ENCODE results near the gene PTP4A2. TPM values are rescaled to one million over a fixed set of nuclear protein-coding genes. Genes with fewer than 3 reads are reported as not detected.

The PTP4A2 gene
- total and polyA plus RNA-seq, 2 donors (not counting 3 experiments of a cell fraction or from before 2014, with no cell fraction given), result 74.1 to 184 TPM

DNA sequence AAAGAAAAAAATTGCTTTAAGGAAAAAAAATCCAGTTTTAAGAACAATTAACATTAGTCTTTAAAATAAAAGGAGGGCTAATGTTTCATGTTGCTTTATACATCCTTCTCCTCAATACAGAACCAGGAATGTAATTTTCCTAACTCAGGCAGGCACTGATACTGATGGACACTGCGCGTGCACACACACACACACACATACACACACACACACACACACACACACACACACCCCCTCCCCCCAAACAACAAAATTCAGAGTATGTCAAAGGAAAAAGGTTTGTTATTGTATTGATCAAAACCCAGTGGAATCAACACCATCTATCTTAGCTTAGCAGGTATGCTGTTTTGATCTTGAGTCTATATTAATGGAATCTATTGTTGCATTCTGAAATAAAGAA is 31.6 kb downstream of the PTP4A2 start:
- FAIRE-seq, result no peak
- CTCF ChIA-PET, result interaction anchor here (1.1 to 5.6 kb wide), 2 partner anchors 58 to 117 kb away, joined by 3 to 40 read pairs; no protein-coding TSS in a partner anchor

More for the DNA sequence above, 31.6 kb downstream of the PTP4A2 start:
- peaks cover 4% of the 10 kb centered on the region for H4K20me1 ChIP-seq (replicated peaks; ENCODE audit: control insufficient read depth, extremely low read depth, insufficient read depth, low read length)
- intact Hi-C loops (cut with micrococcal nuclease) (no loop called here), dilution Hi-C loops (cut with MboI; ENCODE audit: extremely low pct_ligation_motif_present, low sequenced_read_pairs) (no loop called here)
- no peak overlapping the region for H3K9ac ChIP-seq (replicated peaks; ENCODE audit: extremely low read depth, insufficient read depth, low read length)
- H3K9me1 ChIP-seq (replicated peaks; ENCODE audit: control insufficient read depth, extremely low read depth, insufficient read depth, low read length), result no peaks in the 10 kb centered on the region
- DNase-seq (ENCODE audit: low read depth, low spot score), result no peak
- peaks cover 14 to 17% of the 10 kb centered on the region in 2 experiments for H3K36me3 ChIP-seq (ENCODE audit: control insufficient read depth in 2 of 2, extremely low read depth in 1 of 2, insufficient read depth in 2 of 2, low read length in 2 of 2)
- H3K4me3 ChIP-seq (replicated peaks in 1 of 3; ENCODE audit: insufficient read depth in 1 of 3, low read depth in 1 of 3, low read length in 3 of 3), result no peak overlapping the region
- no peak overlapping the region for H3K4me2 ChIP-seq (ENCODE audit: insufficient read depth, low read length)
- H3K79me2 ChIP-seq (ENCODE audit: control insufficient read depth, insufficient read depth, low read length), result peaks cover 9% of the 10 kb centered on the region
- no peaks in the 10 kb centered on the region for H3K27me3 ChIP-seq (ENCODE audit: control insufficient read depth in 2 of 2, insufficient read depth in 2 of 2, low read length in 2 of 2)
- POLR2A ChIA-PET, result interaction anchor here (0.7 kb wide), 2 partner anchors 10 to 316 kb away, joined by 3 read pairs; no protein-coding TSS in a partner anchor
- TF ChIP-seq EZH2 (IDR thresholded peaks at IDR 0.05; ENCODE audit: borderline replicate concordance, low read depth, low read length, severe bottlenecking) (no peak), GATA2 (IDR thresholded peaks at IDR 0.05; ENCODE audit: insufficient read depth, insufficient read length, low read depth, low read length) (no peak), JUN (IDR thresholded peaks at IDR 0.05; ENCODE audit: borderline replicate concordance, insufficient read depth, insufficient read length, low read depth) (no peak), POLR2AphosphoS5 (IDR thresholded peaks at IDR 0.05; ENCODE audit: insufficient read depth, low read depth, low read length) (no peak), MYC (IDR thresholded peaks at IDR 0.05; ENCODE audit: low read depth, low read length) (no peak), POLR2A (IDR thresholded peaks at IDR 0.05; ENCODE audit: low read depth, low read length) (no peak), FOS (IDR thresholded peaks at IDR 0.05; ENCODE audit: borderline replicate concordance, insufficient read depth, low read length) (no peak)
- TF ChIP-seq, protein P1, sequence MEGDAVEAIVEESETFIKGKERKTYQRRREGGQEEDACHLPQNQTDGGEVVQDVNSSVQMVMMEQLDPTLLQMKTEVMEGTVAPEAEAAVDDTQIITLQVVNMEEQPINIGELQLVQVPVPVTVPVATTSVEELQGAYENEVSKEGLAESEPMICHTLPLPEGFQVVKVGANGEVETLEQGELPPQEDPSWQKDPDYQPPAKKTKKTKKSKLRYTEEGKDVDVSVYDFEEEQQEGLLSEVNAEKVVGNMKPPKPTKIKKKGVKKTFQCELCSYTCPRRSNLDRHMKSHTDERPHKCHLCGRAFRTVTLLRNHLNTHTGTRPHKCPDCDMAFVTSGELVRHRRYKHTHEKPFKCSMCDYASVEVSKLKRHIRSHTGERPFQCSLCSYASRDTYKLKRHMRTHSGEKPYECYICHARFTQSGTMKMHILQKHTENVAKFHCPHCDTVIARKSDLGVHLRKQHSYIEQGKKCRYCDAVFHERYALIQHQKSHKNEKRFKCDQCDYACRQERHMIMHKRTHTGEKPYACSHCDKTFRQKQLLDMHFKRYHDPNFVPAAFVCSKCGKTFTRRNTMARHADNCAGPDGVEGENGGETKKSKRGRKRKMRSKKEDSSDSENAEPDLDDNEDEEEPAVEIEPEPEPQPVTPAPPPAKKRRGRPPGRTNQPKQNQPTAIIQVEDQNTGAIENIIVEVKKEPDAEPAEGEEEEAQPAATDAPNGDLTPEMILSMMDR (IDR thresholded peaks at IDR 0.05; ENCODE audit: extremely low read depth in 1 of 2, insufficient read depth in 1 of 2, low read depth in 1 of 2, low read length in 2 of 2), result no peak
- TF ChIP-seq, protein P2, sequence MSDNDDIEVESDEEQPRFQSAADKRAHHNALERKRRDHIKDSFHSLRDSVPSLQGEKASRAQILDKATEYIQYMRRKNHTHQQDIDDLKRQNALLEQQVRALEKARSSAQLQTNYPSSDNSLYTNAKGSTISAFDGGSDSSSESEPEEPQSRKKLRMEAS (IDR thresholded peaks at IDR 0.05; ENCODE audit: insufficient read depth, insufficient read length), result no peak
- H3K9me3 ChIP-seq (replicated peaks; ENCODE audit: control insufficient read depth, insufficient read depth, low read length), result no peaks in the 10 kb centered on the region
- no peak overlapping the region for H2AFZ ChIP-seq (ENCODE audit: low read depth, low read length)
- TSS peak; percentile 23 for BruUV-seq (replicated peaks)
- H3K27ac ChIP-seq (ENCODE audit: insufficient read depth, low read depth, low read length), result no peak overlapping the region
- no peaks in the 10 kb centered on the region for H3K4me1 ChIP-seq (ENCODE audit: control insufficient read depth, extremely low read depth, insufficient read depth, low read length)
